ENCODE data around the gene TTLL10. TPM values are rescaled to one million over a fixed set of nuclear protein-coding genes. Genes with fewer than 3 reads are reported as not detected.
"Not testable (repeated sequence)": the region's sequence is repeated elsewhere in the genome, so short reads cannot be mapped to it uniquely, and the experiment has no call there.

TTLL10 gene
- total RNA-seq, 2 donors from 2014 or later, result not detected

DNA sequence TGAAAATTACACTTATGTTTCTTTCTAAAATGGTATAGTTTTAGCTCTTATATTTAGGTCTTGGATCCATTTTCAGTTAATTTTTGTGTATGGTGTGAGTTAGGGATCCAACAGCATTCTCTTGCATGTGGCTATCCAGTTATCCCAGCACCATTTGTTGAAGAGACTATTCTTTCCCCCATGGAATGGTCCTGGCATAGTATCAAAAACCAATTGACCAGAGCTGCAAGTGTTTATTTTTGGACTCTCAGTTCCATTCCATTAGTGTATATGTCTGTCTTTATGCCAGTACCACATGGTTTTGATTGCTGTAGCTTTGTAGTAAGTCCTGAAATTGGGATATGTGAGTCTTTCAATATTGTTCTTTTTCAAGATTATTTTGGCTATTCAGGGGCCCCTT is 14.3 kb downstream of the TTLL10 start:
- ATAC-seq (no peak), DNase-seq (ENCODE audit: low spot score in 2 of 2) (no peak)
- H3K36me3 Mint-ChIP-seq, result no peaks in the 10 kb centered on the region
- H3K27ac Mint-ChIP-seq, result no peak overlapping the region
- H3K9me3 Mint-ChIP-seq, result peaks cover 0 to 6% of the 10 kb centered on the region in 2 donors

DNA sequence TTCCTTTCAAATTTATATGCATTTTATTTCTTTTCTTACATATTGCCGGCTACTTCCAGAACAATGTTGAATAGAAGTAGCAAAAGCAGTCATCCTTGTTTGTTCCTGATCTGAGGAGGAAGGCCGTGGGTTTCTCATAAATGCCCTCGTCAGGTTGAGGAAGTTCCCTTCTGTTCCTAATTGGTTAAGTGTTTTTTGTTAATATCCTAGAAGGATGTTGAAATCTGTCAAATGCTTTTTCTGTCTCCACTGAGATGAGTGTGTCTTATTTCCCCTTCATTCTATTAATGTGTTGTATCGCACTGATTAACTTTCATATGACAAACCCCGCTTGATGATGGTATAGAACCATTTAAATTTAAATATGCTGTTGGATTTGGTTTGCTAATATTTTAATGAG is 15.4 kb downstream of the TTLL10 start:
- DNase-seq (ENCODE audit: low spot score in 2 of 2) (no peak), ATAC-seq (no peak)
- Mint-ChIP-seq H3K9me3 (peaks cover 0 to 7% of the 10 kb centered on the region in 2 donors), H3K27ac (no peak overlapping the region), H3K36me3 (no peaks in the 10 kb centered on the region)

DNA sequence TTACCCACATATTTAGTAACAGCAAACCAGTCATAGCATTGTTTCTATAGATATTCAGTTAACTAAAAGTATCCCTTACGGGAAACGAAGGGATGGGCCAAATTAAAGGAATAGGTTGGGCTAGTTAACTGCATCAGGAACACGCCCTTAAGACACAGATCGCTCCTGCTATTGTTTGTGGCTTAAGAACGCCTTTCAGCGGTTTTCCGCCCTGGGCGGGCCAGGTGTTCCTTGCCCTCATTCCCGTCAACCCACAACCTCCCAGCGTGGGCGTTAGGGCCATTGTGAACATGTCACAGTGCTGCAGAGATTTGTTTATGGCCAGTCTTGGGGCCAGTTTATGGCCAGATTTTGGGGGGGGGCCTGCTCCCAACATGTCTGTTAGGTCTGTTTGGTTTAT is 18.1 kb downstream of the TTLL10 start:
- no peak for DNase-seq (ENCODE audit: low spot score in 2 of 2)
- peaks cover 0 to 9% of the 10 kb centered on the region in 2 donors for H3K36me3 Mint-ChIP-seq
- H3K9me3 Mint-ChIP-seq, result peaks cover 0 to 19% of the 10 kb centered on the region in 2 donors
- no peak overlapping the region for H3K27ac Mint-ChIP-seq
- ATAC-seq, result no peak

DNA sequence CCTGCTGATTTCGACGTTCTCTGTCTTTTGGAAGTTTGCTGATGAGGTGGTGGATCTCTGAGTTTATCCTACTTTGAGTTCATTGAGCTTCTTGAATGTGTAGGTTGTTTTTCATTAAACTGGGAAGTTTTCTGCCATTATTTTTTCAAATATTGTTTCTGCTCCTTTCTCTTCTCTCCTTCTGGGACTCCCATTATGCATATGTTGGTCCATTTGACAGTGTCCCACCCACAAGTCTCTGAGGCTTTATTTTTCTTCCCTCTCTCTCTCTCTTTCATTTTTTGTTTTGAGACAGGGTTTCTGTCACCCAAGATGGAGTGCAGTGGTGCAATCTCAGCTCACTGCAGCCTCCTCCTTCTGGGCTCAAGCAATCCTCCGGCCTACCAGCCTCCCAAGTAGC is 21.0 kb downstream of the TTLL10 start:
- H3K27ac Mint-ChIP-seq, result no peak overlapping the region
- DNase-seq (ENCODE audit: low spot score in 2 of 2), result no peak
- H3K9me3 Mint-ChIP-seq, result peaks cover 0 to 19% of the 10 kb centered on the region in 2 donors
- no peak for ATAC-seq
- H3K36me3 Mint-ChIP-seq, result peaks cover 0 to 9% of the 10 kb centered on the region in 2 donors

DNA sequence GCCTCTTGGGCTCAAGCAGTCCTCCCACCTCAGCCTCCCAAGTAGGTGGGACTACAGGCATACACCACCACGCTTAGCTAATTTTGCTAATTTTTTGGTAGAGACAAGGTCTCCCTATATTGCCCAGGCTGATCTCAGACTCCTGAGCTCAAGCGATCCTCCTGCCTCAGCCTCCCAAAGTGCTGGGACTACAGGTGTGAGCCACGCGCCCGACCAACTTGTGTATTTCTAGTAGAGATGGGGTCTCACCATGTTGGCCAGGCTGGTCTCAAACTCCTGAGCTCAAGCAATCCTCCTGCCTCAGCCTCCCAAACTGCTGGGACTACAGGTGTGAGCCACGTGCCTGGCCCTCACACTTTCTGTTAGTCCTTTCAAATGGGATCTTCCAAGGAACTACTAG is 22.0 kb downstream of the TTLL10 start:
- H3K9me3 Mint-ChIP-seq, result peaks cover 0 to 19% of the 10 kb centered on the region in 2 donors
- peak overlapping the region in 1 of 2 donors; percentile 71 for H3K27ac Mint-ChIP-seq
- ATAC-seq; DNase-seq (ENCODE audit: low spot score in 2 of 2); H3K36me3 Mint-ChIP-seq: not testable (repeated sequence)

DNA sequence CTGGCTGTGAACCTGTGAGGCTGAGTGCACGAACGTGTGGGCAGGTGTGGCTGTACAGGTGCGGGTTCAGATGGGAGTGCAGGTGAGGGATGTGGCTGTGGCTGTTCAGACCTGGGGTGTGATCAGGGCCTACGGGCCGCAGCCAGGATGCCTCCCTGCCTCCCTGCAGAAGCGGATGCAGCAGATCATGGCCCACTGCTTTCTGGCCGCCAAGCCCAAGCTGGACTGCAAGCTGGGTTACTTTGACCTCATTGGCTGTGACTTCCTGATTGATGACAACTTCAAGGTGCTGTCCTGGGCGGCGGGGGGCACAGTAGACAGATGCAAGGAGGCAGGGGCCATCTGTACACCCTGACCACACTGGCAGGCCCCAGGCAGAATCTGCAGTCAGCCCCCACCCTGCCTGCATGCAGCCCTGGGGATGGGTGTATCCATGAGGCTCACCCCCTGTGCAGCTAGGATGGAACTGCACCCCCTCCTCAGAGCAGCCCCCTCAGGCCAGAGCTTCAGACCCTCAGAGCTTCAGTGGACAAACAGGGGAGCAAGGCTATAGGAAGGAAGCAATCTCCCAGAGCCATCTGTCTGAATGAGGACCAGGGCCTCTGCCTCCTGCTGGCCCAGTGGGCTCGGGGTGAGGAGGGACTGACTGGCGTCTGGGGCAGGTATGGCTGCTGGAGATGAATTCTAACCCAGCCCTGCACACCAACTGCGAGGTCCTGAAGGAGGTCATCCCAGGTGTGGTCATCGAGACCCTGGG is 22.9 kb downstream of the TTLL10 start:
- Mint-ChIP-seq H3K9me3 (peaks cover 0 to 19% of the 10 kb centered on the region in 2 donors), H3K27ac (peak overlapping the region in 1 of 2 donors; percentile 71)
- ATAC-seq, result no peak

DNA sequence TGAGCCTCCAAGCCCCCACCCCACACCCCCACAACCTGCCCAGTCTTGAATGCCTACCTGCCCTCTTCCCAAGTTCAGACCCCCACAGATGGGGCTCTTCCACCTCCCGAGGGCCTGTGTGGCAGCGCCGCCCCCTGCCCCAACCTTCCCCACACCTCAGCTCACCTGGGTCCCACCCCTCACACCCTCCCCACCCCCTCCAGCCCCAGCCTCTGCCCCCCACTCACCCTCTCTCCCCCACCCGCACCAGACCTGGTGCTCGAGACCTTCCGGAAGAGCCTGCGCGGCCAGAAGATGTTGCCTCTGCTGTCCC is 23.5 kb downstream of the TTLL10 start:
- ATAC-seq, result no peak
- DNase-seq (ENCODE audit: low spot score in 2 of 2), result no peak
- peaks cover 0 to 15% of the 10 kb centered on the region in 2 donors for H3K9me3 Mint-ChIP-seq
- H3K27ac Mint-ChIP-seq, result peak overlapping the region in 1 of 2 donors; percentile 71
- H3K36me3 Mint-ChIP-seq, result peaks cover 0 to 9% of the 10 kb centered on the region in 2 donors

More for the DNA sequence above, 22.9 kb downstream of the TTLL10 start:
- peak in 1 of 2 donors; percentile 55 for DNase-seq (ENCODE audit: low spot score in 2 of 2)
- peaks cover 0 to 9% of the 10 kb centered on the region in 2 donors for H3K36me3 Mint-ChIP-seq

DNA sequence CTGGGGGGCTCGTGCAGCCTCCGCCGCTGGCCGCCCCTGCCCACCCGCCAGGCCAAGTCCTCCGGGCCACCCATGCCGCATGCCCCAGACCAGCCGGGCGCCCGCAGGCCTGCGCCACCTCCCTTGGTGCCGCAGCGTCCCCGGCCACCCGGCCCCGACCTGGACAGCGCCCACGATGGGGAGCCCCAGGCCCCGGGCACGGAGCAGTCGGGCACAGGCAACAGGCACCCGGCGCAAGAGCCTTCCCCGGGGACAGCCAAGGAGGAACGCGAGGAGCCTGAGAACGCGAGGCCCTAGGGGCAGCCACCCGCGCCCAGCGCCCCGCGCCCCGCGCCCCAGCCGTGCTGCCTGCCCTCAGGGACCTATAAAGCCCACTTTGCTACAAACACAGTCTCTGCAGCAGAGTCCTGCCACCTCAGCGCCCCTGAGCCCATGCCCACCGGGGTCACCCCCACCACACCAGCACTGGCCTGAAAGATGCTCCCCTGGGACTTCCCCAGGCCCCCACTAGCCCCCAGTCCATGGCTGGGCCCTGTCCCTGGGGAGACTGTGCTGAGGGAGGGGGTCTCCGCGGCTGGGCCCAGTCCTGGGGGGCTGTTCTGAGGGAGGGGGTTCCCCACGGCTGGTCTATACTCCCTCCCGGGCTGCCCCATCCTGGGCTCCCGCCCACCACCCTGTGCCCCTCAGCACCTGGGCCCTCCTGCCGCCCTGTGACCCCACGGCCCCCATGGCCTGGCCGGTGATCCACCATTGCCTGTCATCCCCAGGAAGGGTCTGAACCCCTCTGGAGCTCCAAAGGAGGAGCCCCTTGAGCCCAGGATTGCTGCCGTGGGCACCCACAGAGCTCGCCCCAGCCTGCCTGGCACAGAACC is 24.1 kb downstream of the TTLL10 start:
- ATAC-seq (no peak), DNase-seq (ENCODE audit: low spot score in 2 of 2) (peak in 1 of 2 donors; percentile 60)
- H3K36me3 Mint-ChIP-seq, result peaks cover 0 to 9% of the 10 kb centered on the region in 2 donors
- H3K27ac Mint-ChIP-seq, result peak overlapping the region in 1 of 2 donors; percentile 25
- H3K9me3 Mint-ChIP-seq, result peaks cover 0 to 13% of the 10 kb centered on the region in 2 donors

DNA sequence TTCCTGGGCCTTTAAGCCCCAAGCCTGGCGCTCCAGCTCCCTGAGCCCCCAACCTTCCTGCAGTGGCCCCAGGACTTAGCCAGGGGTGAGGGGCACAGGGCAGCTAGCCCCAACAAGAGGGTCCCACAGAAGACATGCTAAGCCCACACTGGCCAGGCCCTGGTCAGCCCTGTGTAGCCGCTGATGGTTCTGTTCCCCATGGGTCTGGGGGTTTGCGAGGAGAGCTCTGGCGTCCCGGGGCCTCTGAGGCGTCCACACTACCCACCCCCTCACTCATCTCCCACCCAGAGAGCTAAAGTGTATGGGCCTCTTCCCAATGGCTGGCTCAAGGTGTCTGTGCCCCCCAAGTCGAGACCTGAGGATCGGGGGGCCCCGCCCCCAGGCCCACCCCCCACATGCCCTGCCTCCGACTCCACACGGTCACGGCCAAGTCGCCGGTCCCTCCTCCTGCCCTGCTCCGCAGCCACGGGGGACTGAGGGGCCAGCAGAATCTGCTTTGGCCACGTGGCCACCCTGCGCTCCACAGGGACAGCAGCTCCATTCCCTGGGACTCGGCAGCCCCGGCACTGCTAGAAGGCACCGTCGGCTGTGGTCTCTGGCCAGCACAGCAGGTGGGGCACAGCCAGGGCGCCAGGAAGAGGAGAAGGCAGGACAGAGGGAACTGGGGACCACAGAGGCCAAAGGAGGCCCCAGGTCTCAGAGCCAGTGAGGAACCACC is 24.9 kb downstream of the TTLL10 start:
- peak overlapping the region in 1 of 2 donors; percentile 25 for H3K27ac Mint-ChIP-seq
- peaks cover 0 to 13% of the 10 kb centered on the region in 2 donors for H3K9me3 Mint-ChIP-seq
- ATAC-seq, result no peak
- peaks cover 0 to 9% of the 10 kb centered on the region in 2 donors for H3K36me3 Mint-ChIP-seq
- DNase-seq (ENCODE audit: low spot score in 2 of 2), result peak in 1 of 2 donors; percentile 50

DNA sequence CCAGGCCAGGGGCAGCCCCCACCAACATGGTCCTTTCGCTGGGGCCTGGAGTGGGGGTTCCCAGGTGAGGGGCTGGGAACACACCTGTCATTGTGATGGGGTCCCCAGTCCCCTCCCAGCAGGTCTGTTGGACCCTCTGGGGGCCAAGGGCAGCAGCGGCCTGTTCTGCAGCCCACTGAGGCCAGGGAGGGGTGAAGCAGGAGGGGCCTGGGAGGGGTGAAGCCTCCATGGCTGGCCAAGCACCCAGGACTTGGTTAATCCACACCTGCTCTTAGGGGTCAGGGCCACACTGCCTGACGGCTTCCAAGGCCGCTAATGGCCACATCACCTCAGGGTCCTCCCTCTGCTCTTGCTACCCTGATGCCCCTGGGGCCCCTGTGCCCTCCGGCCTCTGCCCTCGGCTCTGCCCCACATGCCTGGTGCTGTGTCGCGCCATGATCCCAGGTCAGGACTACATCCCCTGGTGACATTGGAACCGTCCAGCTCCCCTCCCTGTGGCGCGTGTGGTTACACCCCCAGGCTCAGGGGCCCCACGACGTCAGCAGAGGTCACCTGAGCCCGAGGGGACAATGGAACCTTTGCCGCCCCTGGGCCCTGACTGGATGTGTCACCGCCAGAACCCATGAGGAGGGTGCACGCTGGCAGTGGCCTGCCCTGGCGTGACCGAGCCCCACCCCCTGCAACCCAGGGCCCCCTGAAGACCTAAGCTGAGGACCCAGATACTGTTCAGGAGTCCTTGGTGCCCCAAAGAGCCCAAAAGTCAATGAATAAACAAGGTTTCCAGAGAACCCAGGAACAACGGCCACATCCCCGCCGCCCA is 25.7 kb downstream of the TTLL10 start:
- Mint-ChIP-seq H3K9me3 (peaks cover 0 to 10% of the 10 kb centered on the region in 2 donors), H3K27ac (peak overlapping the region in 1 of 2 donors; percentile 79), H3K36me3 (peaks cover 0 to 9% of the 10 kb centered on the region in 2 donors)
- ATAC-seq (no peak), DNase-seq (ENCODE audit: low spot score in 2 of 2) (peak in 1 of 2 donors; percentile 56)

DNA sequence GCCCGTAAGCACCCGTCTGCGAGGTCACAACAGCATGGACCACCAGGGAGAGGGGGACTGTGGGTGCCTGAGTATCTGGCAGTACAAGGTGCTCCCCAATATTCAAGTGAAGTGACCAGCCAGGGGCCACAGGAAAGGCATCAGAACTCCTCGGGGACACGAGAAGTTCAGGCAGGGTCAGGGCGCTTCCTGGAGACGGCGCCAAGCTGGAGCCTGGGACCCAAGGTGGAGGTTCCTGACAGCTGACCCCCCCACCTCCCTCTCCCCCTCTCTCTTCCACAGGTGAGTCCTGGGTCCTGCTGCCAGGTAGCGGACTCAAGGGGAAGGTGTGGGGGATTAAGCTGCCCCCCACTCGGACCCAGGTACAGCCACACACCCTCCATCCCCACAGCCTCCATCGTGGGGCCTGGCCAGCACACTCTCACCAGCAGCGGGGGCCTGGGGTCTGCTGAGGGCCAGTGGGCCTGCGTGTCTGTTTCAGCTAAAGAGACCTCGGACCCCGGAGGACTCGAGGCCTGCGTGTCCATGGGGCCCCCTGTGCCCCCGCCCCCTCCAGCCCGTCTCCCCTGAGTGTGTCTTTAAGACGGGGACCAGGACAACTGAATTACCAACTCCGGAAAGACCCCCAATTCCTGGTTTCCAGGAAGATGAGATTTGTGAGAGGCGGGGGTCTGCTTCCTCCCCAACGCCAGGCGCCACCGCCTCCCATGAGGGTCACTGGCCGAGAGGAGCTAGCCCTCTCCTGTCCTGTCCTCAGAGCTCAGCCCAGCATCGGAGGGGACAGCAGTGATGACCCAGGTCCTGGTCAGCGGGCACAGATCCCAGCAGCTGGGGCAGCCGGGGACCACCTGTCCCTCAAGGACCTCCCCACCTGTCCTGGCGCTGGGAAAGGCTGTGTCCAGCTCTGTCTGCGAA is 26.5 kb downstream of the TTLL10 start:
- Mint-ChIP-seq H3K36me3 (peaks cover 0 to under 1% of the 10 kb centered on the region in 2 donors), H3K9me3 (peaks cover 0 to 2% of the 10 kb centered on the region in 2 donors), H3K27ac (peak overlapping the region in 1 of 2 donors; percentile 79)
- ATAC-seq (no peak), DNase-seq (ENCODE audit: low spot score in 2 of 2) (peak in 1 of 2 donors; percentile 52)

DNA sequence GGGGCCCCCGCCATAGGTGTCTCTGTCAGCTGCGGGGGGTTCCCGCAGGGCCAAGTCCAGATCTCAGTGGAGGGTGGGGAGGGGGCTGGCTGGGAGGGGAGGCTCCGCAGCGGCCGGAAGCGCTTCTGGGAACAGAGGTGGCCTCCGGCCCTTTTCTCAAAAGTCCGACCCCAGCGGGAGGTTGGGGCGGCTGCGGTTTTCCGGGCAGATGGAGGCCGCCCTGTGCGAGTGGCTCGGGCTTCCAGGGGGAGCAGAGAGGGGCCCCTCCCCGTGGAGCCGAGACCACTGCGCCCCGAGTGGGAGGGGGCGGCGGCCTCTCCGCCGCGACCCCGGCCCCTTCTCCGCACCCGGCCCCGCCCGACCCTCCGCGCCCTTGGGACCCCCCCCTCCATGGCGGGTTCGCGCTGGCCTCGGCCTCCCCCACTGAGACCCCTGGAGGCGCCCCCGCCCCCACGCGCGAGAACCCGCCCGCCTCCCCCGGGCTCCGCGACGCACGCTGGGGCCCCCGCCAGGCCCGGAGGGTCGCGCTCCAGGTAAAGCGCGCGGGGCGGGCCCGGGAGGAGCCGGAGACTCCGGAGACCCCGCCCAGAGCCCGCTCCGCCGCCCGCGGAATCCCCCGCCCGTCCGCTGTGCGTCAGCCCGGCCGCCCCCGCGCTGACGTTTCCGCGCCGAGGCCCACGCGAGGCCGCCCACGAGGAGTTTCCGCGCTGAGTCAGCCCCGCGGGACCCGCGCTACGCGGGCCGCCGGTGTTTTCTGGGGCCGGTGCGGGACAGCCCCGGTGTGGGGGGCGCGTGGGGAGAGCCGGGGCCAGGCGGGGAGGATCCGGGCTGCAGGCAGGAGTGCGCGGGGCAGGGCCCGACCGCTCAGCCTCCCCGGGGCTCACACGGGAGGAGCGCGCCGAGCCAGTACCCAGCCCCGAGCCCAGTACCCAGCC is 27.5 kb downstream of the TTLL10 start:
- peak; percentile 80 to 91 for DNase-seq (ENCODE audit: low spot score in 2 of 2)
- ATAC-seq, result peak; percentile 73 to 82
- no peaks in the 10 kb centered on the region for H3K9me3 Mint-ChIP-seq
- no peaks in the 10 kb centered on the region for H3K36me3 Mint-ChIP-seq
- peak overlapping the region in 1 of 2 donors; percentile 79 for H3K27ac Mint-ChIP-seq

DNA sequence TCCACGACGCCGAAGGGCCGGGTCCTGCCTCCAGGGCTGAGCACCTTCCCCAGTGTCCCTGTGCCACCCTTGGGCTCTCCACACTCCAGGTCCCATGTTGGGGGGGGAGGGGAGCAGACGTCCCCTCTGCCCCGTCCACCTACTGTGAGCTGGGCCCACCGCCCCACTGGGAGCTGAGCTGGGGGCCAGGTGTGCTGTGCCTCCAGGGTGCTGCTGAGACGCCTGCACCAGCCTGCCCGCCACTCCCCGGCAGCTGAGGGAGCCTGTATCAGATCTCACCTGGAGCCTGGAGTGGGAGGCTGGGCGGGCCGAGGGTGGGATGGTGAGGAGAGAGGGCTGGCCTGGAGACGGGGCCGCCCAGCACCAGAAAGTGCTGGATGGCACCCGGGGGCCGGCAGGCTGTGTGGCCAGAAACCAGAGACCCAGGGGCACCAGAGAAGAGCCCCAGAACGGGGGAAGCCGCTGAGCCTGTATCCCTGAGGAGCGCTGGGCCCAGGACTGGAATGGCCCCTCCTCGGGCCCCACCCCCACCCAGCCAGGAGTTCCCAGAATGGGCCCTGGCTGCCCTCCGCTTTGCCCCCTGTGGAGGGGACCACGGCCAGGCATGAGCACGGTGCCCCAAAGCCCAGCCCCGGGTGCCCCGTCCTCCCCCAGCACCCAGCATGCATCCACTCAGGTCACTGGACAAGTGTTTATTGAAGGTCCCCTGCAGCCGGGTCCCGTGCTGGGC is 29.3 kb downstream of the TTLL10 start:
- Mint-ChIP-seq H3K36me3 (no peaks in the 10 kb centered on the region), H3K9me3 (no peaks in the 10 kb centered on the region), H3K27ac (no peak overlapping the region)
- DNase-seq (ENCODE audit: low spot score in 2 of 2) (peak in 1 of 2 donors; percentile 61), ATAC-seq (no peak)
